ENCODE data around the gene LZTS2. TPM values are rescaled to one million over a fixed set of nuclear protein-coding genes. Genes with fewer than 3 reads are reported as not detected.

Gene LZTS2
- total RNA-seq, 1 experiment from 2014 or later: 176 TPM

- no peak for DNase-seq (ENCODE audit: low read depth)
Measured at GRCh38 chr10:100978121-100978900, 21.3 kb upstream of the LZTS2 start.

- DNase-seq (ENCODE audit: low read depth): no peak
Measured at GRCh38 chr10:100978901-100979195, 20.8 kb upstream of the LZTS2 start.

GRCh38 chr10:100979791-100980272 is 19.8 kb upstream of the LZTS2 start:
- no peak for DNase-seq (ENCODE audit: low read depth)

GRCh38 chr10:100980311-100980710 is 19.3 kb upstream of the LZTS2 start:
- no peak for DNase-seq (ENCODE audit: low read depth)

- no peak for DNase-seq (ENCODE audit: low read depth)
Measured at GRCh38 chr10:100980711-100981110, 18.9 kb upstream of the LZTS2 start.

- DNase-seq (ENCODE audit: low read depth): no peak
Measured at GRCh38 chr10:100981178-100981772, 18.3 kb upstream of the LZTS2 start.

- DNase-seq (ENCODE audit: low read depth): no peak
Measured at GRCh38 chr10:100982916-100983830, 16.4 kb upstream of the LZTS2 start.

- no peak for DNase-seq (ENCODE audit: low read depth)
Measured at GRCh38 chr10:100983868-100984671, 15.5 kb upstream of the LZTS2 start.

GRCh38 chr10:100984672-100985177 is 14.9 kb upstream of the LZTS2 start:
- no peak for DNase-seq (ENCODE audit: low read depth)

GRCh38 chr10:100985336-100985735 is 14.3 kb upstream of the LZTS2 start:
- DNase-seq (ENCODE audit: low read depth): no peak

- DNase-seq (ENCODE audit: low read depth): no peak
Measured at GRCh38 chr10:100986623-100986951, 13.0 kb upstream of the LZTS2 start.

GRCh38 chr10:100986952-100987684 is 12.5 kb upstream of the LZTS2 start, which contains the start of the genes MRPL43 and TWNK:
Gene MRPL43, minus strand, starts transcription at chr10:100987497. Its CDS starts 54 bp downstream, at chr10:100987443.
Gene TWNK, plus strand, starts transcription at chr10:100987543. Its CDS starts 668 bp downstream, at chr10:100988211.
- DNase-seq (ENCODE audit: low read depth): peak; percentile 71

GRCh38 chr10:100987685-100988049 is 11.9 kb upstream of the LZTS2 start:
- no peak for DNase-seq (ENCODE audit: low read depth)

- no peak for DNase-seq (ENCODE audit: low read depth)
Measured at GRCh38 chr10:100988166-100988565, 11.4 kb upstream of the LZTS2 start.

GRCh38 chr10:100989088-100989487 is 10.5 kb upstream of the LZTS2 start:
- no peak for DNase-seq (ENCODE audit: low read depth)

- DNase-seq (ENCODE audit: low read depth): peak; percentile 47
Measured at GRCh38 chr10:100993986-100994708, 5.5 kb upstream of the LZTS2 start.

GRCh38 chr10:100995181-100995580 is 4.4 kb upstream of the LZTS2 start:
- no peak for DNase-seq (ENCODE audit: low read depth)

GRCh38 chr10:100996678-100997359 is 2.8 kb upstream of the LZTS2 start:
- DNase-seq (ENCODE audit: low read depth): no peak

Measured in LHCN-M2 (cell line).